Vagina (tissue), 2 donors: ENCODE measurements around the gene PDX1.

ENCODE experiments used
- CTCF ChIP-seq, 3 experiments: fragments of 450-650 bp in 2 of 3; fragments of 200-600 bp in 1 of 3; sonication (generic) in 1 of 3; IDR thresholded peaks; one replicate each; pipeline ENCODE4 v1.5.1; 2017 to 2019; ENCODE audit warnings: antibody characterized with exemption in 3 of 3, mild to moderate bottlenecking in 2 of 3, moderate library complexity in 2 of 3
- POLR2AphosphoS5 ChIP-seq, 2 donors: sonication (generic); formaldehyde crosslinking; IDR thresholded peaks; one replicate each; pipeline ENCODE4 v1.9.0; 2017; ENCODE audit warnings: antibody characterized with exemption in 2 of 2, mild to moderate bottlenecking in 2 of 2, low read depth in 1 of 2; ENCODE audit not compliant: insufficient read depth in 1 of 2

DNA sequence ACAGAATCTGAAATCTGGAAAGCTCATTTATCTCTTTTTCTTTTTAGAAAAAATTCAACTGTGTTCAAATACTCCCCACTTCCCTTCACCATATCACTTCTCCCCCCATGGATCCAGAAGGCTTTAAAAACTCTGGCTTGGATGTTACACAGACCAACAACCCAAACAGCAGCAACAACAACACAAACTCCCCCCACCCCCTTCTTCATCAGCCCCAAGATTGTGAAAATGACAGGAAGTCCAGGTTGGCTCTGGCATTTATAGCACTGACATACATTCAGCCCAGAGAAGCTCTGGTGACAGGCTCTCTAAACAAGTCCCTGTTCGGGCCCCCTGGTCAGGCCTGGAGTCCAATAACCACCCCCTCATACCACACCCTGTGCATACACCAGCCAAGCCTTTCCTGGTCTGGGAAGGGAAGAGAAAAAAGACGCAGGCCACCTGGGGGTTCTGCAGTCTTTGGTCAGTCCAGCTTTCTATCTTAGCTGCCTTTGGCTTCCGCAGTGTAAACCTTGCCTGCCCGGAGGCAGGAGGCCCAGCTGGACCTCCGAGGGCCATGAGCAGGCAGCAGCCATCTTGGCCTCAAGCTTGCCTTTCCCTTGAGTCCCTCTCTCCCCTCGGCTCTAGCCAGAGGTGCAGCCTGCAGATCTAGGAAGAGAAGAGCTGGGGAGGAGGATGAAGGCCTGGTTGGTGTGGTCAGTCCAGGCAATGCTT lies 42.5 kb downstream of the PDX1 start:
- TF ChIP-seq CTCF (IDR thresholded peaks at IDR 0.05) (no peak), POLR2AphosphoS5 (IDR thresholded peaks at IDR 0.05; ENCODE audit: insufficient read depth in 1 of 2, low read depth in 1 of 2) (no peak)
